ENCODE data around the gene CDSN. TPM values are rescaled to one million over a fixed set of nuclear protein-coding genes. Genes with fewer than 3 reads are reported as not detected.

The CDSN gene
- total RNA-seq, 1 donor from 2014 or later: not detected

DNA sequence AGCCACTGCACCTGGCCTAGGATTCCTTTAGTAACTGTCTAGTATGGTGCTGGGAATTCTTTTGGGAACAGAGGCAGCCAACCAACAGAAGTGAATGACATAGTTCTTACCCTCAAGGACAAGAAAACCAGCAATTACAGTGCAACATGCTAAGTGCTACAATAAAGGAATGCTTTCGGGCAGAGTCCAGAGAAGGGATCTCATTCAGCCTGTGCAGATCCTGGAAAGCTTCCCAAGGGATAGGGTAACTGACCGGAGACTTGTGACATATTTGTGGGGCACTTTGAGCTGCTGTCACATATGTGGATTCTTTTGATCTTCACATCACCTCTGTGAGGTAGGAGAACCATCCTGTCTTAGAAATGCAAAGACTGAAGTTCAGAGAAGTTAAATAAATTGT, 54.7 kb downstream of the CDSN start:
- intact Hi-C loops (cut with DNase I): loop anchor here (10.0 kb wide), 1 partner anchor 131 kb away; the partner anchor contains the start of gene SFTA2

More for the DNA sequence above, 54.7 kb downstream of the CDSN start:
- no peak for ATAC-seq
- no peak for DNase-seq (ENCODE audit: low spot score)

Other genes starting within 250 kb of the CDSN start
- 93.5 TPM for gene DDR1, start 235.9 kb downstream of the CDSN start, total RNA-seq
- 30.4 TPM for gene GTF2H4, start 212.2 kb downstream of the CDSN start, total RNA-seq
- 25.2 TPM for gene VARS2, start 206.2 kb downstream of the CDSN start, total RNA-seq
- gene SFTA2, start 188.3 kb downstream of the CDSN start, total RNA-seq: 0.76 TPM
- gene MUCL3, start 179.5 kb downstream of the CDSN start, total RNA-seq: 0.18 TPM
- 0.18 TPM for gene MUC21, start 136.7 kb downstream of the CDSN start, total RNA-seq
- gene MUC22, start 110.0 kb downstream of the CDSN start, total RNA-seq: not detected
- not detected for gene C6orf15, start 7.9 kb downstream of the CDSN start, total RNA-seq
- gene PSORS1C1, start 5.6 kb downstream of the CDSN start, total RNA-seq: 0.62 TPM
- gene PSORS1C2, start 18.6 kb upstream of the CDSN start, total RNA-seq: not detected
- 23.8 TPM for gene CCHCR1, start 37.4 kb upstream of the CDSN start, total RNA-seq
- gene TCF19, start 38.1 kb upstream of the CDSN start, total RNA-seq: 5.9 TPM
- gene POU5F1, start 50.2 kb upstream of the CDSN start, total RNA-seq: 0.76 TPM
- gene HLA-C, start 151.6 kb upstream of the CDSN start, total RNA-seq: 363 TPM
- 990 TPM for gene HLA-B, start 236.7 kb upstream of the CDSN start, total RNA-seq